H9 (cell line): ENCODE measurements around the gene NRCAM. TPM values are rescaled to one million over a fixed set of nuclear protein-coding genes. Genes with fewer than 3 reads are reported as not detected.

Experiments used
- DNase-seq: peaks from one replicate; pipeline ENCODE4 v3.0.0-alpha.2; 2017
- H2AFZ ChIP-seq: one replicate; pipeline ENCODE4 v1.6.1; 2013; ENCODE audit warnings: mild to moderate bottlenecking, low read length, control low read depth, moderate library complexity
- H2AK5ac ChIP-seq: 2 replicates; pipeline ENCODE4 v1.6.1; 2013; ENCODE audit warnings: low read length, control low read depth, mixed read lengths; ENCODE audit not compliant: insufficient read length
- H2BK120ac ChIP-seq: one replicate; pipeline ENCODE4 v1.6.1; 2013; ENCODE audit warnings: low read depth, mild to moderate bottlenecking, low read length, control low read depth, inconsistent platforms; ENCODE audit not compliant: poor library complexity, severe bottlenecking
- H2BK12ac ChIP-seq: 2 replicates; pipeline ENCODE4 v1.6.1; 2013; ENCODE audit warnings: low read length, control low read depth, mixed read lengths, low read depth; ENCODE audit not compliant: insufficient read length
- H2BK15ac ChIP-seq: 2 replicates; pipeline ENCODE4 v1.6.1; 2013; ENCODE audit warnings: low read depth, low read length, control low read depth
- H2BK20ac ChIP-seq: one replicate; pipeline ENCODE4 v1.6.1; 2013; ENCODE audit warnings: low read depth, mild to moderate bottlenecking, low read length, control low read depth, inconsistent platforms; ENCODE audit not compliant: poor library complexity, severe bottlenecking
- H2BK5ac ChIP-seq: 2 replicates; pipeline ENCODE4 v1.6.1; 2013; ENCODE audit warnings: low read length, control low read depth, mixed read lengths; ENCODE audit not compliant: insufficient read length
- H3K14ac ChIP-seq: 2 replicates; pipeline ENCODE4 v1.6.1; 2013; ENCODE audit warnings: low read length, control low read depth; ENCODE audit not compliant: insufficient read depth
- H3K18ac ChIP-seq: 2 replicates; pipeline ENCODE4 v1.6.1; 2013; ENCODE audit warnings: low read depth, mild to moderate bottlenecking, mixed read lengths, low read length, control low read depth; ENCODE audit not compliant: insufficient read length
- H3K23ac ChIP-seq: 2 replicates; pipeline ENCODE4 v1.6.1; 2013; ENCODE audit warnings: low read length, control low read depth, mixed read lengths, low read depth; ENCODE audit not compliant: insufficient read length
- H3K23me2 ChIP-seq: 2 replicates; pipeline ENCODE4 v1.6.1; 2013; ENCODE audit warnings: low read depth, mild to moderate bottlenecking, mixed read lengths, low read length, control low read depth; ENCODE audit not compliant: insufficient read length, poor library complexity, severe bottlenecking
- H3K27ac ChIP-seq: 2 replicates; pipeline ENCODE4 v1.5.1; 2013; ENCODE audit warnings: low read length, control low read depth, mixed read lengths, low read depth; ENCODE audit not compliant: insufficient read length
- H3K27me3 ChIP-seq: 2 replicates; pipeline ENCODE4 v1.6.1; 2013; ENCODE audit warnings: low read length, control low read depth, inconsistent platforms; ENCODE audit not compliant: insufficient read depth
- H3K4ac ChIP-seq: 2 replicates; pipeline ENCODE4 v1.6.1; 2013; ENCODE audit warnings: low read depth, mild to moderate bottlenecking, control low read depth, inconsistent platforms, low read length, moderate library complexity
- H3K4me1 ChIP-seq: 2 replicates; pipeline ENCODE4 v1.6.1; 2013; ENCODE audit warnings: low read length, control low read depth, inconsistent platforms; ENCODE audit not compliant: insufficient read depth
- H3K4me2 ChIP-seq: 2 replicates; pipeline ENCODE4 v1.6.1; 2013; ENCODE audit warnings: low read length, control low read depth, mixed read lengths; ENCODE audit not compliant: insufficient read length, insufficient read depth
- H3K56ac ChIP-seq: 2 replicates; pipeline ENCODE4 v1.6.1; 2013; ENCODE audit warnings: low read depth, mild to moderate bottlenecking, mixed read lengths, low read length, control low read depth; ENCODE audit not compliant: insufficient read length
- H3K79me1 ChIP-seq: 2 replicates; pipeline ENCODE4 v1.6.1; 2013; ENCODE audit warnings: low read depth, mild to moderate bottlenecking, moderate library complexity, low read length, control low read depth, inconsistent platforms; ENCODE audit not compliant: insufficient read depth, poor library complexity, severe bottlenecking
- H3K79me2 ChIP-seq: 2 replicates; pipeline ENCODE4 v1.6.1; 2013; ENCODE audit warnings: low read length, control low read depth, inconsistent platforms; ENCODE audit not compliant: insufficient read depth
- H3K9ac ChIP-seq: 2 replicates; pipeline ENCODE4 v1.6.1; 2013; ENCODE audit warnings: low read length, control low read depth, mixed read lengths; ENCODE audit not compliant: insufficient read length; ENCODE audit errors: extremely low read depth
- H3K9me3 ChIP-seq: one replicate; pipeline ENCODE4 v1.6.1; 2013; ENCODE audit warnings: low read depth, low read length, inconsistent platforms; ENCODE audit not compliant: control insufficient read depth
- H3T11ph ChIP-seq: one replicate; pipeline ENCODE4 v1.6.1; 2013; ENCODE audit warnings: mild to moderate bottlenecking, low read length, control low read depth, inconsistent platforms
- H4K20me1 ChIP-seq: one replicate; pipeline ENCODE4 v1.6.1; 2013; ENCODE audit not compliant: control insufficient read depth, insufficient read length, insufficient read depth
- H4K5ac ChIP-seq: 2 replicates; pipeline ENCODE4 v1.6.1; 2013; ENCODE audit warnings: low read depth, mild to moderate bottlenecking, mixed read lengths, low read length, control low read depth; ENCODE audit not compliant: insufficient read length
- H4K8ac ChIP-seq: replicated peaks from 2 replicates; pipeline ENCODE4 v1.6.1; 2013; ENCODE audit warnings: low read length, control low read depth, mixed read lengths, low read depth; ENCODE audit not compliant: insufficient read length
- H4K91ac ChIP-seq: 2 replicates; pipeline ENCODE4 v1.6.1; 2013; ENCODE audit warnings: low read depth, mild to moderate bottlenecking, moderate library complexity, mixed read lengths, low read length, control low read depth; ENCODE audit not compliant: insufficient read length
- H3K27ac Mint-ChIP-seq, 3 experiments: 2 replicates in 2 of 3; 3 replicates in 1 of 3; pipeline ENCODE4 v1.8.0; 2020 to 2021; ENCODE audit warnings: mixed read lengths in 3 of 3, mild to moderate bottlenecking in 1 of 3, moderate library complexity in 1 of 3
- H3K27me3 Mint-ChIP-seq: 2 replicates; pipeline ENCODE4 v1.8.0; 2021; ENCODE audit warnings: low read depth, mild to moderate bottlenecking, moderate library complexity, mixed read lengths
- H3K36me3 Mint-ChIP-seq, 3 experiments: 2 replicates in 2 of 3; 3 replicates in 1 of 3; pipeline ENCODE4 v1.8.0; 2020 to 2021; ENCODE audit warnings: low read depth in 3 of 3, mixed read lengths in 3 of 3; ENCODE audit not compliant: insufficient read depth in 1 of 3
- H3K4me1 Mint-ChIP-seq, 2 experiments: 2 replicates each; pipeline ENCODE4 v1.8.0; 2020; ENCODE audit warnings: mixed read lengths in 2 of 2
- H3K4me3 Mint-ChIP-seq, 2 experiments: 2 replicates in 1 of 2; 3 replicates in 1 of 2; pipeline ENCODE4 v1.8.0; 2020 to 2021; ENCODE audit warnings: mild to moderate bottlenecking in 2 of 2, mixed read lengths in 2 of 2, moderate library complexity in 1 of 2
- H3K9me3 Mint-ChIP-seq, 2 experiments: 2 replicates in 1 of 2; 3 replicates in 1 of 2; pipeline ENCODE4 v1.8.0; 2020; ENCODE audit warnings: mild to moderate bottlenecking in 2 of 2, mixed read lengths in 2 of 2, moderate library complexity in 1 of 2
- CTCF ChIP-seq: fragments of 200-600 bp; sonication (generic); conservative IDR thresholded peaks from 3 replicates; pipeline ENCODE4 v1.8.0; 2021; ENCODE audit warnings: antibody characterized with exemption, mild to moderate bottlenecking
- WGBS: extraction: QIAGEN DNeasy Blood & Tissue Kit; methylation state at CpG from one replicate; pipeline ENCODE4 v1.1.7; 2013; ENCODE audit warnings: missing lambda C conversion rate, low lambda C conversion rate, mixed read lengths; ENCODE audit not compliant: insufficient read length; ENCODE audit errors: extremely low coverage; 5-methylcytosine and 5-hydroxymethylcytosine counted together
- total RNA-seq: library from RNA; stranded (reverse); gene quantifications from 2 replicates; pipeline ENCODE4 v1.2.1, GENCODE V29; 2021

NRCAM gene
- total RNA-seq, 1 experiment from 2014 or later: 2.3 TPM

GRCh38 chr7:108423089-108423989 lies 32.9 kb downstream of the NRCAM start:
- TF ChIP-seq CTCF: no peak
- H3K9ac ChIP-seq: no peak overlapping the region
- H2BK20ac ChIP-seq: no peak overlapping the region
- H4K91ac ChIP-seq: no peak overlapping the region
- H3K23ac ChIP-seq: no peak overlapping the region
- no peaks in the 10 kb centered on the region for H3K79me2 ChIP-seq
- H3K27ac ChIP-seq: no peak overlapping the region
- no peak overlapping the region for H3K56ac ChIP-seq
- no peak overlapping the region for H2BK120ac ChIP-seq
- Mint-ChIP-seq H3K4me1 (peaks cover 0 to 5% of the 10 kb centered on the region in 2 experiments; a peak in 2 of 4 replicates), H3K36me3 (no peaks in the 10 kb centered on the region), H3K9me3 (no peaks in the 10 kb centered on the region), H3K27ac (no peak overlapping the region; a peak in 1 of 7 replicates), H3K4me3 (no peak overlapping the region), H3K27me3 (no peaks in the 10 kb centered on the region)
- no CpG with 5 or more reads among the region's 5 CpGs for WGBS
- H3K23me2 ChIP-seq: no peaks in the 10 kb centered on the region
- H2BK5ac ChIP-seq: no peak overlapping the region
- no peak overlapping the region for H2BK12ac ChIP-seq
- H2AFZ ChIP-seq: no peak overlapping the region
- no peaks in the 10 kb centered on the region; the same call in 1 of the 2 replicates for H3K4me1 ChIP-seq
- H3T11ph ChIP-seq: no peak overlapping the region
- no peaks in the 10 kb centered on the region for H3K27me3 ChIP-seq
- no peak overlapping the region for H3K4me2 ChIP-seq
- no peak for DNase-seq
- no peak overlapping the region for H2BK15ac ChIP-seq
- no peaks in the 10 kb centered on the region for H4K20me1 ChIP-seq
- no peak overlapping the region for H3K4ac ChIP-seq
- no peak overlapping the region for H3K18ac ChIP-seq
- H3K14ac ChIP-seq: no peak overlapping the region
- H3K9me3 ChIP-seq: no peaks in the 10 kb centered on the region
- no peak overlapping the region for H4K8ac ChIP-seq
- no peak overlapping the region for H2AK5ac ChIP-seq
- no peaks in the 10 kb centered on the region for H3K79me1 ChIP-seq
- H4K5ac ChIP-seq: no peak overlapping the region
